GM19043 (cell line): ENCODE data around the gene CAMKK1.
A peak's percentile ranks its signal among the peaks of the same experiment; 100 is the strongest.

Experiments used
- ATAC-seq: cut with Tn5 transposase; IDR thresholded peaks from one replicate; pipeline ENCODE4 v1.9.1; 2021; ENCODE audit warnings: low read depth; ENCODE audit not compliant: unreplicated experiment

The CAMKK1 gene

GRCh38 chr17:3918372-3919122 lies 25.7 kb upstream of the CAMKK1 start:
- no peak for ATAC-seq

GRCh38 chr17:3917391-3917931 lies 24.6 kb upstream of the CAMKK1 start:
- ATAC-seq = no peak

GRCh38 chr17:3916825-3917224 lies 24.0 kb upstream of the CAMKK1 start:
- no peak for ATAC-seq

GRCh38 chr17:3915995-3916696 lies 23.3 kb upstream of the CAMKK1 start, which contains the start of gene P2RX1:
Gene P2RX1, minus strand, starts transcription at chr17:3916465. Its CDS starts 240 bp downstream, at chr17:3916225.
- no peak for ATAC-seq

- no peak for ATAC-seq
These were observed 22.7 kb upstream of the CAMKK1 start for GRCh38 chr17:3915581-3915994.

- peak; percentile 54 for ATAC-seq
These were observed 21.4 kb upstream of the CAMKK1 start for GRCh38 chr17:3914312-3914670.

GRCh38 chr17:3913531-3914311 lies 20.9 kb upstream of the CAMKK1 start:
- no peak for ATAC-seq

GRCh38 chr17:3912827-3913226 lies 20.0 kb upstream of the CAMKK1 start:
- no peak for ATAC-seq

- ATAC-seq = peak; percentile 75
These were observed 18.6 kb upstream of the CAMKK1 start for GRCh38 chr17:3911271-3912053.

- ATAC-seq = no peak
These were observed 17.8 kb upstream of the CAMKK1 start for GRCh38 chr17:3910420-3911270.

GRCh38 chr17:3909257-3909656 lies 16.4 kb upstream of the CAMKK1 start:
- ATAC-seq = no peak

GRCh38 chr17:3907483-3908216 lies 14.8 kb upstream of the CAMKK1 start:
- ATAC-seq = no peak

GRCh38 chr17:3906881-3907280 lies 14.0 kb upstream of the CAMKK1 start:
- no peak for ATAC-seq

- ATAC-seq = no peak
These were observed 12.2 kb upstream of the CAMKK1 start for GRCh38 chr17:3905017-3905520.

- ATAC-seq = no peak
These were observed 11.6 kb upstream of the CAMKK1 start for GRCh38 chr17:3904501-3904900.

GRCh38 chr17:3903881-3904290 lies 11.0 kb upstream of the CAMKK1 start:
- no peak for ATAC-seq

- no peak for ATAC-seq
These were observed 10.4 kb upstream of the CAMKK1 start for GRCh38 chr17:3903051-3903825.

- ATAC-seq = no peak
These were observed 7.8 kb upstream of the CAMKK1 start for GRCh38 chr17:3900646-3901045.
